GM12878 (cell line): ENCODE data around the gene CXCL17. TPM values are rescaled to one million over a fixed set of nuclear protein-coding genes. Genes with fewer than 3 reads are reported as not detected.

Source experiments
- ATAC-seq: fragments of 200-7000 bp; cut with Tn5 transposase; 3 replicates; pipeline ENCODE4 v1.9.1; 2020; ENCODE audit warnings: mild to moderate bottlenecking, moderate library complexity
- BruUV-seq: library from RNA; stranded (reverse); fragments of 400-500 nt; replicated peaks from 2 replicates; lab custom pipeline; 2021; lab: Mats Ljungman, UMichigan
- CTCF ChIA-PET: fragments of 300-600 bp; sonication (Branson Sonifier 250); formaldehyde crosslinking; extraction: SDS; loops from one replicate; lab custom pipeline; 2021; ENCODE audit warnings: inconsistent platforms; lab: Yijun Ruan, JAX
- POLR2A ChIA-PET: fragments of 350-600 bp; formaldehyde crosslinking; extraction: SDS; loops from one replicate; lab custom pipeline; 2021; ENCODE audit warnings: inconsistent platforms; lab: Charles Lee
- RAD21 ChIA-PET: fragments of 300-600 bp; sonication (Branson Sonifier 250); formaldehyde crosslinking; loops from one replicate; lab custom pipeline; 2023; ENCODE audit warnings: antibody characterized with exemption; ENCODE audit not compliant: unreplicated experiment; lab: Charles Lee
- SMC1A ChIA-PET: fragments of 300-600 bp; sonication (Branson Sonifier 250); formaldehyde crosslinking; loops from one replicate; lab custom pipeline; 2023; ENCODE audit not compliant: unreplicated experiment, uncharacterized antibody; lab: Charles Lee
- DNase-seq: peaks from one replicate; pipeline ENCODE4 v3.0.0-alpha.2; 2011; ENCODE audit warnings: low read depth, low spot score
- FAIRE-seq: peaks from 3 replicates; lab custom pipeline; 2011; peaks lifted over from hg19 to GRCh38; lab: Jason Lieb, UNC
- H2AFZ ChIP-seq: 2 replicates; pipeline ENCODE4 v1.6.0; 2011; ENCODE audit warnings: low read depth, low read length, control low read depth; ENCODE audit not compliant: control insufficient read depth
- H3K27ac ChIP-seq: 2 replicates; pipeline ENCODE4 v1.5.1; 2011; ENCODE audit warnings: control low read depth; ENCODE audit not compliant: control insufficient read depth, insufficient read depth
- H3K27me3 ChIP-seq, 2 experiments: replicated peaks in 1 of 2; 2 replicates each; pipeline versions ENCODE4 v1.6.0 to v1.6.1; 2011; ENCODE audit warnings: low read length in 1 of 2; ENCODE audit not compliant: control insufficient read depth in 2 of 2, insufficient read depth in 2 of 2
- H3K36me3 ChIP-seq, 2 experiments: 2 replicates each; pipeline ENCODE4 v1.5.1; 2011; ENCODE audit warnings: low read length in 1 of 2; ENCODE audit not compliant: control insufficient read depth in 2 of 2, insufficient read depth in 2 of 2
- H3K4me1 ChIP-seq: 2 replicates; pipeline ENCODE4 v1.6.1; 2011; ENCODE audit warnings: mild to moderate bottlenecking, low read length, moderate library complexity, mixed read lengths; ENCODE audit not compliant: control insufficient read depth, insufficient read depth
- H3K4me2 ChIP-seq: 2 replicates; pipeline ENCODE4 v1.6.0; 2011; ENCODE audit warnings: control low read depth; ENCODE audit not compliant: control insufficient read depth, insufficient read depth
- H3K4me3 ChIP-seq: fragments of 200-600 bp; sonication (generic); 2 replicates; pipeline ENCODE4 v1.5.1; 2016
- H3K79me2 ChIP-seq: 2 replicates; pipeline ENCODE4 v1.6.0; 2011; ENCODE audit warnings: low read length; ENCODE audit not compliant: control insufficient read depth, insufficient read depth
- H3K9ac ChIP-seq: 2 replicates; pipeline ENCODE4 v1.8.0; 2011; ENCODE audit warnings: low read length, control low read depth, mixed read lengths; ENCODE audit not compliant: control insufficient read depth, insufficient read depth
- H3K9me3 ChIP-seq: replicated peaks from 3 replicates; pipeline ENCODE4 v1.5.1; 2011; ENCODE audit warnings: mild to moderate bottlenecking, low read length; ENCODE audit not compliant: control insufficient read depth, insufficient read depth
- H4K20me1 ChIP-seq: 2 replicates; pipeline ENCODE4 v1.6.0; 2011; ENCODE audit not compliant: control insufficient read depth, insufficient read depth
- CHD4 ChIP-seq: fragments of 200-600 bp; sonication (generic); IDR thresholded peaks from 2 replicates; pipeline ENCODE4 v1.6.1; 2016; ENCODE audit warnings: mild to moderate bottlenecking
- CTCF ChIP-seq, 3 experiments: IDR thresholded peaks in 2 of 3; conservative IDR thresholded peaks in 1 of 3; 2 replicates each; pipeline ENCODE4 v1.5.1; 2011; ENCODE audit warnings: low read depth in 3 of 3, low read length in 3 of 3, mild to moderate bottlenecking in 3 of 3, control low read depth in 2 of 3, moderate library complexity in 2 of 3, inconsistent platforms in 1 of 3, mixed read lengths in 1 of 3; ENCODE audit not compliant: control insufficient read depth in 2 of 3, insufficient read depth in 1 of 3; ENCODE audit errors: extremely low read depth in 1 of 3
- ELK1 ChIP-seq: IDR thresholded peaks from 2 replicates; pipeline ENCODE4 v1.6.1; 2012; ENCODE audit warnings: low read depth, low read length, improper control_type of control experiment
- HCFC1 ChIP-seq: fragments of 150-350 bp; IDR thresholded peaks from 2 replicates; pipeline ENCODE4 v1.6.1; 2014; ENCODE audit warnings: low read length
- IKZF1 ChIP-seq: fragments of 450-650 bp; conservative IDR thresholded peaks from 2 replicates; pipeline ENCODE4 v1.6.1; 2017; ENCODE audit warnings: antibody characterized with exemption, mild to moderate bottlenecking
- IRF5 ChIP-seq: fragments of 450-650 bp; IDR thresholded peaks from 2 replicates; pipeline ENCODE4 v1.6.1; 2017; ENCODE audit warnings: borderline replicate concordance
- JUNB ChIP-seq: IDR thresholded peaks from 2 replicates; pipeline ENCODE4 v1.6.1; 2016; ENCODE audit warnings: antibody characterized with exemption, mild to moderate bottlenecking
- MEF2B ChIP-seq: fragments of 450-650 bp; IDR thresholded peaks from 2 replicates; pipeline ENCODE4 v1.6.1; 2018; ENCODE audit warnings: mild to moderate bottlenecking, moderate library complexity; ENCODE audit not compliant: partially characterized antibody, poor library complexity, severe bottlenecking
- MXI1 ChIP-seq: fragments of 150-350 bp; IDR thresholded peaks from 2 replicates; pipeline ENCODE4 v1.6.1; 2011; ENCODE audit warnings: low read depth, mild to moderate bottlenecking, inconsistent platforms, low read length, improper control_type of control experiment
- NFXL1 ChIP-seq: fragments of 450-650 bp; IDR thresholded peaks from 2 replicates; pipeline ENCODE4 v1.6.1; 2017; ENCODE audit warnings: antibody characterized with exemption, mild to moderate bottlenecking, borderline replicate concordance
- NRF1 ChIP-seq: conservative IDR thresholded peaks from 2 replicates; pipeline ENCODE4 v1.6.1; 2011; ENCODE audit warnings: mild to moderate bottlenecking, low read depth, low read length, improper control_type of control experiment
- PAX5 ChIP-seq: IDR thresholded peaks from 2 replicates; pipeline ENCODE4 v1.6.1; 2011; ENCODE audit warnings: low read depth, low read length, borderline replicate concordance
- RELA ChIP-seq: fragments of 450-650 bp; IDR thresholded peaks from 2 replicates; pipeline ENCODE4 v1.8.0; 2014; ENCODE audit warnings: borderline replicate concordance; ENCODE audit not compliant: partially characterized antibody
- TAF1 ChIP-seq: IDR thresholded peaks from 2 replicates; pipeline ENCODE4 v1.6.1; 2011; ENCODE audit warnings: mild to moderate bottlenecking, low read depth, low read length, borderline replicate concordance
- USF2 ChIP-seq: IDR thresholded peaks from 2 replicates; pipeline ENCODE4 v1.6.1; 2011; ENCODE audit warnings: low read depth, low read length, improper control_type of control experiment, borderline replicate concordance
- YBX1 ChIP-seq: fragments of 450-650 bp; IDR thresholded peaks from 2 replicates; pipeline ENCODE4 v1.6.1; 2016; ENCODE audit warnings: antibody characterized with exemption
- WGBS: methylation state at CpG from one replicate; pipeline ENCODE4 v1.1.6; 2016; ENCODE audit warnings: low lambda C conversion rate; ENCODE audit not compliant: insufficient replicate concordance, insufficient coverage; ENCODE audit errors: missing lambda C conversion rate; 5-methylcytosine and 5-hydroxymethylcytosine counted together
- in situ Hi-C: fragments of 300-500 bp; cut with MboI; formaldehyde crosslinking; loops from 9 replicates; pipeline ENCODE4 v1.14.3; 2018; ENCODE audit warnings: mixed read lengths
- intact Hi-C: fragments of 100-400 bp; cut with micrococcal nuclease; formaldehyde crosslinking; loops from one replicate; pipeline ENCODE4 v1.14.2; 2022; ENCODE audit not compliant: unreplicated experiment
- polyA plus RNA-seq, 11 experiments: library from polyadenylated mRNA; depleted of rRNA in 4 of 11; unstranded in 6 of 11; stranded (reverse) in 5 of 11; fragments of >200 nt; fragmentation: Nextera tagmentation in 4 of 11; fragmentation: Illumina TruSeq in 1 of 11; extraction: Ambion mirVana in 4 of 11; extraction: Trizol in 1 of 11; gene quantifications; 1 replicate in 1 of 11; 2 replicates in 10 of 11; pipeline versions ENCODE4 v1.2.1 to v1.2.3, GENCODE V29; 2011 to 2016; ENCODE audit warnings: inconsistent platforms in 2 of 11, missing spikeins in 2 of 11, low read depth in 1 of 11
- total RNA-seq, 4 experiments: library from RNA; depleted of rRNA in 3 of 4; stranded (reverse); fragments of >200 nt in 3 of 4; fragmentation: Illumina TruSeq in 1 of 4; extraction: Trizol in 1 of 4; gene quantifications; 2 replicates each; pipeline versions ENCODE4 v1.2.1 to v1.2.3, GENCODE V29; 2013 to 2021

Gene CXCL17
- total and polyA plus RNA-seq, 10 of the 15 experiments (the other 5 are each of a cell fraction or from before 2014, with no cell fraction given): 0.13 to 0.24 (median 0.15) TPM; not detected in 7

GRCh38 chr19:42420055-42420544, 22.6 kb downstream of the CXCL17 start (continued):
- TF ChIP-seq IRF5 (no peak), MEF2B (peak; percentile 22)

GRCh38 chr19:42419309-42419708, 23.4 kb downstream of the CXCL17 start:
- Histone ChIP-seq H3K27me3 (no peaks in the 10 kb centered on the region), H3K4me1 (peaks cover 16% of the 10 kb centered on the region), H3K9ac (no peak overlapping the region), H2AFZ (no peak overlapping the region), H4K20me1 (no peaks in the 10 kb centered on the region), H3K9me3 (no peaks in the 10 kb centered on the region), H3K4me3 (no peak overlapping the region), H3K27ac (no peak overlapping the region), H3K36me3 (0 out of 4 replicates have a peak, but pooled peaks cover 0 to 2% of the 10 kb centered on the region in 2 experiments), H3K4me2 (no peak overlapping the region), H3K79me2 (peaks cover 4% of the 10 kb centered on the region)
- 71% methylated on average over 5 of the region's 6 CpGs for WGBS
- ChIA-PET CTCF (interaction anchor here (0.5 to 6.8 kb wide), 13 partner anchors 9 to 1005 kb away, joined by 3 to 95 read pairs (median 5); no protein-coding TSS in a partner anchor), POLR2A (interaction anchor here (0.5 to 2.3 kb wide), 2 partner anchors 16 to 23 kb away, joined by 3 to 5 read pairs; no protein-coding TSS in a partner anchor), RAD21 (interaction anchor here (1.2 kb wide), 1 partner anchor 31 kb away, joined by 3 read pairs; no protein-coding TSS in a partner anchor), SMC1A (interaction anchor here (0.6 to 3.5 kb wide), 3 partner anchors 8 to 19 kb away, joined by 3 to 15 read pairs (median 5); no protein-coding TSS in a partner anchor)
- TF ChIP-seq JUNB (no peak), CHD4 (no peak), YBX1 (no peak), PAX5 (no peak), ELK1 (no peak), MXI1 (no peak), CTCF (IDR thresholded peaks at IDR 0.05 in 2 of 3, conservative IDR thresholded peaks at IDR 0.05 in 1 of 3; ENCODE audit: control insufficient read depth in 2 of 3, extremely low read depth in 1 of 3, insufficient read depth in 1 of 3, low read depth in 3 of 3, low read length in 3 of 3) (no peak), NFXL1 (no peak), NRF1 (no peak), TAF1 (no peak), HCFC1 (no peak), MEF2B (no peak), RELA (no peak), USF2 (no peak), IKZF1 (no peak)
- BruUV-seq: no TSS peak
- FAIRE-seq (no peak), DNase-seq (no peak), ATAC-seq (no peak)
- intact Hi-C loops: no loop called here
- in situ Hi-C loops: no loop called here
